ENCODE measurements around the gene CPEB1. TPM values are rescaled to one million over a fixed set of nuclear protein-coding genes. Genes with fewer than 3 reads are reported as not detected.

Gene CPEB1
- total and polyA plus RNA-seq, 2 experiments from 2014 or later: 4.1 to 9.4 TPM

DNA sequence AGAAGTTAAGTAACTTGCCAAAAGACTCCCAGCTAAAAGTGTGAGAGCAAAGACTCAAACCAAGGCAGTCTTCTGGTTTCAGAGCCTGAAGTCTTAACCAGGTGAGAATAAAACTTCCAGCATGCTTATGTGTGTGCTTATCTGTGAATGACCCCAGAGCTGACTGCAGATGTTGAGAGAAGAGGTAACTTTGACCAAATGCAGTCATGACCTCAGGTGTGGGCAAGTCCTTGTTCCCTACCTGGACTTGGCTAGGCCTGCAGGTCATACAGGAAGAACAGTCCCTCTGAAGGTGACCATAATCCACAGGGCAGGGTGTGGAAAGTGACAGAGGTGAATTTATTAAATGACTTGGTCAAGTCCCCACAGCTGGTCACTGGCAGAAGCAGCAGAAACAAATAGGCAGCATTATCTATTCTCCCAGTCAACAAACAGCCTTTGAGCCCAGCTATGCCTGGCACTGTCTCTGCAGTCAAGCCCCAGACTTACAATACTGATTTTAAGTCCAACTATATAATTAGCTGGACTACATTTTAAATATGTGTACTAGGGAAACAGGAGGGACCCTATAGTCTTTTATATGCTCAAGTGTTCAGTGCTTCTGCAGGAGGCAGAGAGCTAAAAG lies 3.0 kb upstream of the CPEB1 start (continued):
- TF ChIP-seq, protein P1, sequence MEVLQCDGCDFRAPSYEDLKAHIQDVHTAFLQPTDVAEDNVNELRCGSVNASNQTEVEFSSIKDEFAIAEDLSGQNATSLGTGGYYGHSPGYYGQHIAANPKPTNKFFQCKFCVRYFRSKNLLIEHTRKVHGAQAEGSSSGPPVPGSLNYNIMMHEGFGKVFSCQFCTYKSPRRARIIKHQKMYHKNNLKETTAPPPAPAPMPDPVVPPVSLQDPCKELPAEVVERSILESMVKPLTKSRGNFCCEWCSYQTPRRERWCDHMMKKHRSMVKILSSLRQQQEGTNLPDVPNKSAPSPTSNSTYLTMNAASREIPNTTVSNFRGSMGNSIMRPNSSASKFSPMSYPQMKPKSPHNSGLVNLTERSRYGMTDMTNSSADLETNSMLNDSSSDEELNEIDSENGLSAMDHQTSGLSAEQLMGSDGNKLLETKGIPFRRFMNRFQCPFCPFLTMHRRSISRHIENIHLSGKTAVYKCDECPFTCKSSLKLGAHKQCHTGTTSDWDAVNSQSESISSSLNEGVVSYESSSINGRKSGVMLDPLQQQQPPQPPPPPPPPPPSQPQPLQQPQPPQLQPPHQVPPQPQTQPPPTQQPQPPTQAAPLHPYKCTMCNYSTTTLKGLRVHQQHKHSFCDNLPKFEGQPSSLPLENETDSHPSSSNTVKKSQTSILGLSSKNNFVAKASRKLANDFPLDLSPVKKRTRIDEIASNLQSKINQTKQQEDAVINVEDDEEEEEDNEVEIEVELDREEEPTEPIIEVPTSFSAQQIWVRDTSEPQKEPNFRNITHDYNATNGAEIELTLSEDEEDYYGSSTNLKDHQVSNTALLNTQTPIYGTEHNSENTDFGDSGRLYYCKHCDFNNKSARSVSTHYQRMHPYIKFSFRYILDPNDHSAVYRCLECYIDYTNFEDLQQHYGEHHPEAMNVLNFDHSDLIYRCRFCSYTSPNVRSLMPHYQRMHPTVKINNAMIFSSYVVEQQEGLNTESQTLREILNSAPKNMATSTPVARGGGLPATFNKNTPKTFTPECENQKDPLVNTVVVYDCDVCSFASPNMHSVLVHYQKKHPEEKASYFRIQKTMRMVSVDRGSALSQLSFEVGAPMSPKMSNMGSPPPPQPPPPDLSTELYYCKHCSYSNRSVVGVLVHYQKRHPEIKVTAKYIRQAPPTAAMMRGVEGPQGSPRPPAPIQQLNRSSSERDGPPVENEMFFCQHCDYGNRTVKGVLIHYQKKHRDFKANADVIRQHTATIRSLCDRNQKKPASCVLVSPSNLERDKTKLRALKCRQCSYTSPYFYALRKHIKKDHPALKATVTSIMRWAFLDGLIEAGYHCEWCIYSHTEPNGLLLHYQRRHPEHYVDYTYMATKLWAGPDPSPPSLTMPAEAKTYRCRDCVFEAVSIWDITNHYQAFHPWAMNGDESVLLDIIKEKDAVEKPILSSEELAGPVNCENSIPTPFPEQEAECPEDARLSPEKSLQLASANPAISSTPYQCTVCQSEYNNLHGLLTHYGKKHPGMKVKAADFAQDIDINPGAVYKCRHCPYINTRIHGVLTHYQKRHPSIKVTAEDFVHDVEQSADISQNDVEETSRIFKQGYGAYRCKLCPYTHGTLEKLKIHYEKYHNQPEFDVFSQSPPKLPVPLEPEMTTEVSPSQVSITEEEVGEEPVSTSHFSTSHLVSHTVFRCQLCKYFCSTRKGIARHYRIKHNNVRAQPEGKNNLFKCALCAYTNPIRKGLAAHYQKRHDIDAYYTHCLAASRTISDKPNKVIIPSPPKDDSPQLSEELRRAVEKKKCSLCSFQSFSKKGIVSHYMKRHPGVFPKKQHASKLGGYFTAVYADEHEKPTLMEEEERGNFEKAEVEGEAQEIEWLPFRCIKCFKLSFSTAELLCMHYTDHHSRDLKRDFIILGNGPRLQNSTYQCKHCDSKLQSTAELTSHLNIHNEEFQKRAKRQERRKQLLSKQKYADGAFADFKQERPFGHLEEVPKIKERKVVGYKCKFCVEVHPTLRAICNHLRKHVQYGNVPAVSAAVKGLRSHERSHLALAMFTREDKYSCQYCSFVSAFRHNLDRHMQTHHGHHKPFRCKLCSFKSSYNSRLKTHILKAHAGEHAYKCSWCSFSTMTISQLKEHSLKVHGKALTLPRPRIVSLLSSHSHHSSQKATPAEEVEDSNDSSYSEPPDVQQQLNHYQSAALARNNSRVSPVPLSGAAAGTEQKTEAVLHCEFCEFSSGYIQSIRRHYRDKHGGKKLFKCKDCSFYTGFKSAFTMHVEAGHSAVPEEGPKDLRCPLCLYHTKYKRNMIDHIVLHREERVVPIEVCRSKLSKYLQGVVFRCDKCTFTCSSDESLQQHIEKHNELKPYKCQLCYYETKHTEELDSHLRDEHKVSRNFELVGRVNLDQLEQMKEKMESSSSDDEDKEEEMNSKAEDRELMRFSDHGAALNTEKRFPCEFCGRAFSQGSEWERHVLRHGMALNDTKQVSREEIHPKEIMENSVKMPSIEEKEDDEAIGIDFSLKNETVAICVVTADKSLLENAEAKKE (CRISPR knock-in tag; IDR thresholded peaks at IDR 0.05): no peak
- TF ChIP-seq JUNB (IDR thresholded peaks at IDR 0.05; ENCODE audit: unreplicated experiment) (no peak), POLR2AphosphoS5 (IDR thresholded peaks at IDR 0.05; ENCODE audit: low read depth) (no peak), EZH2 (IDR thresholded peaks at IDR 0.05; ENCODE audit: low read depth, unreplicated experiment) (no peak)

DNA sequence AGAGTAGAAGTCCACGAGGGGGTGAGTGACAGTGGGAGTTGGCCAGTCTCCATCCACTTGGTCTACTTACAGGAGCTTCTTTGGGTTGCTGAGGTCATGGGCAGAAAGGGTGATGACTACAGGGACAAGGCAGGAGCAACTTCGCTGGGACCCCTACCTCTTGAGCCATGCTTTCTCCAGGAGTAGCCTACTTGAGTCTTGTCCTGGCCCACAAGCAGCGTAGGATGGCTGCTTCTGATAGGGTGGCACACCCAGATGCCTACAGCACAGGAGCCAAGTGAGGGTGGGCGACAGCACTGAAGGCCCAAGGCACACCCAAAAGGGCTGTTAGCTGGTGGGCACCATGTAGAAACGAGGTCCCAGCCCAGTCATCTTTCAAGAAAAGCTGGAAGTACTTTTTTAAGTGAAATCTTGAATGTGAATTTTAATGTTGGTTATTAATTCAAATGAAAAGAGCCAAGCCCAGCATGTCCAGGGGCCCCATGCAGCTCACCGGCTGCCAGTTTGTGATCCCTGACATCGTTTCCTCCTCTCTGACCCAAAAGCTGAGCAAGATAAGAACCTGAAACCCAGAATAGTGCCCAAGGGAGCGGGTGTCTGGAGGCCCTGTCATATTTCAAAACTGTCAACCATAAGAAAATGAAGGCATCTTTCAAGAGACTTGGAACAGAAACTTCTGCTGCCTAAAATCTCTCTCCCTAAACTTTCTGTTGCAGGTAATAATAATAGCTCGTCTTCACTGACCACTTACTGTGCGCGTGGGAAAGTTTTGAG lies 2.2 kb upstream of the CPEB1 start:
- no peaks in the 10 kb centered on the region for H3K79me2 ChIP-seq (replicated peaks; ENCODE audit: insufficient read depth)
- no peaks in the 10 kb centered on the region for H3K36me3 ChIP-seq (ENCODE audit: insufficient read depth)
- peaks cover 8% of the 10 kb centered on the region; the same call in 1 of the 2 replicates for H3K4me1 ChIP-seq (ENCODE audit: insufficient read depth)
- H3K36me3 Mint-ChIP-seq (ENCODE audit: low read depth): no peaks in the 10 kb centered on the region
- H4K20me1 ChIP-seq (replicated peaks; ENCODE audit: insufficient read depth): no peaks in the 10 kb centered on the region
- peaks cover 61% of the 10 kb centered on the region for H3K27me3 ChIP-seq (ENCODE audit: insufficient read depth)
- H3K27me3 Mint-ChIP-seq (ENCODE audit: insufficient read depth, low read depth, poor library complexity): peaks cover 51% of the 10 kb centered on the region
- no peak overlapping the region for H2AFZ ChIP-seq
- H3K27ac Mint-ChIP-seq: no peak overlapping the region
- H3K9me3 Mint-ChIP-seq: peaks cover 3% of the 10 kb centered on the region; the same call in 2 of the 3 replicates
- no peak overlapping the region; the same call in 2 of the 3 replicates for H3K4me3 Mint-ChIP-seq
- DNase-seq (ENCODE audit: low spot score) (no peak), ATAC-seq (no peak)
- no peaks in the 10 kb centered on the region for H3K9me2 ChIP-seq (ENCODE audit: insufficient read depth)
- H3K4me3 ChIP-seq: no peak overlapping the region
- H3K27ac ChIP-seq (ENCODE audit: low read depth): no peak overlapping the region
- no peak overlapping the region for H3K4me2 ChIP-seq
- peaks cover 4% of the 10 kb centered on the region for H3K4me1 Mint-ChIP-seq
- H3F3A ChIP-seq (replicated peaks; ENCODE audit: low read depth): peaks cover 9% of the 10 kb centered on the region; the same call in 1 of the 2 replicates
- TF ChIP-seq ZNF114 (CRISPR knock-in tag; IDR thresholded peaks at IDR 0.05) (no peak), ZNF331 (CRISPR knock-in tag; IDR thresholded peaks at IDR 0.05; ENCODE audit: low read depth) (no peak), CREB1 (CRISPR knock-in tag; IDR thresholded peaks at IDR 0.05; ENCODE audit: low read depth) (no peak)
- TF ChIP-seq, protein P2, sequence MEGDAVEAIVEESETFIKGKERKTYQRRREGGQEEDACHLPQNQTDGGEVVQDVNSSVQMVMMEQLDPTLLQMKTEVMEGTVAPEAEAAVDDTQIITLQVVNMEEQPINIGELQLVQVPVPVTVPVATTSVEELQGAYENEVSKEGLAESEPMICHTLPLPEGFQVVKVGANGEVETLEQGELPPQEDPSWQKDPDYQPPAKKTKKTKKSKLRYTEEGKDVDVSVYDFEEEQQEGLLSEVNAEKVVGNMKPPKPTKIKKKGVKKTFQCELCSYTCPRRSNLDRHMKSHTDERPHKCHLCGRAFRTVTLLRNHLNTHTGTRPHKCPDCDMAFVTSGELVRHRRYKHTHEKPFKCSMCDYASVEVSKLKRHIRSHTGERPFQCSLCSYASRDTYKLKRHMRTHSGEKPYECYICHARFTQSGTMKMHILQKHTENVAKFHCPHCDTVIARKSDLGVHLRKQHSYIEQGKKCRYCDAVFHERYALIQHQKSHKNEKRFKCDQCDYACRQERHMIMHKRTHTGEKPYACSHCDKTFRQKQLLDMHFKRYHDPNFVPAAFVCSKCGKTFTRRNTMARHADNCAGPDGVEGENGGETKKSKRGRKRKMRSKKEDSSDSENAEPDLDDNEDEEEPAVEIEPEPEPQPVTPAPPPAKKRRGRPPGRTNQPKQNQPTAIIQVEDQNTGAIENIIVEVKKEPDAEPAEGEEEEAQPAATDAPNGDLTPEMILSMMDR (conservative IDR thresholded peaks at IDR 0.05; ENCODE audit: low read depth in 2 of 2): no peak
- TF ChIP-seq, protein P3, sequence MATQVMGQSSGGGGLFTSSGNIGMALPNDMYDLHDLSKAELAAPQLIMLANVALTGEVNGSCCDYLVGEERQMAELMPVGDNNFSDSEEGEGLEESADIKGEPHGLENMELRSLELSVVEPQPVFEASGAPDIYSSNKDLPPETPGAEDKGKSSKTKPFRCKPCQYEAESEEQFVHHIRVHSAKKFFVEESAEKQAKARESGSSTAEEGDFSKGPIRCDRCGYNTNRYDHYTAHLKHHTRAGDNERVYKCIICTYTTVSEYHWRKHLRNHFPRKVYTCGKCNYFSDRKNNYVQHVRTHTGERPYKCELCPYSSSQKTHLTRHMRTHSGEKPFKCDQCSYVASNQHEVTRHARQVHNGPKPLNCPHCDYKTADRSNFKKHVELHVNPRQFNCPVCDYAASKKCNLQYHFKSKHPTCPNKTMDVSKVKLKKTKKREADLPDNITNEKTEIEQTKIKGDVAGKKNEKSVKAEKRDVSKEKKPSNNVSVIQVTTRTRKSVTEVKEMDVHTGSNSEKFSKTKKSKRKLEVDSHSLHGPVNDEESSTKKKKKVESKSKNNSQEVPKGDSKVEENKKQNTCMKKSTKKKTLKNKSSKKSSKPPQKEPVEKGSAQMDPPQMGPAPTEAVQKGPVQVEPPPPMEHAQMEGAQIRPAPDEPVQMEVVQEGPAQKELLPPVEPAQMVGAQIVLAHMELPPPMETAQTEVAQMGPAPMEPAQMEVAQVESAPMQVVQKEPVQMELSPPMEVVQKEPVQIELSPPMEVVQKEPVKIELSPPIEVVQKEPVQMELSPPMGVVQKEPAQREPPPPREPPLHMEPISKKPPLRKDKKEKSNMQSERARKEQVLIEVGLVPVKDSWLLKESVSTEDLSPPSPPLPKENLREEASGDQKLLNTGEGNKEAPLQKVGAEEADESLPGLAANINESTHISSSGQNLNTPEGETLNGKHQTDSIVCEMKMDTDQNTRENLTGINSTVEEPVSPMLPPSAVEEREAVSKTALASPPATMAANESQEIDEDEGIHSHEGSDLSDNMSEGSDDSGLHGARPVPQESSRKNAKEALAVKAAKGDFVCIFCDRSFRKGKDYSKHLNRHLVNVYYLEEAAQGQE (IDR thresholded peaks at IDR 0.05; ENCODE audit: unreplicated experiment): no peak
